ENCODE data around the gene ST8SIA4.

ST8SIA4 gene

GRCh38 chr5:100900142-100900795 is 2.8 kb downstream of the ST8SIA4 start:
- DNase-seq (ENCODE audit: low read depth): peak; percentile 19
- H3K9ac ChIP-seq (ENCODE audit: low read length): no peak overlapping the region
- H3K4me3 ChIP-seq (ENCODE audit: low read length): peak overlapping the region; percentile 79
- no peaks in the 10 kb centered on the region for H3K9me3 ChIP-seq (ENCODE audit: control insufficient read depth, low read length)
- peaks cover 36% of the 10 kb centered on the region for H3K27me3 ChIP-seq (replicated peaks; ENCODE audit: control insufficient read depth, insufficient read depth, low read length)
- no peaks in the 10 kb centered on the region for H3K36me3 ChIP-seq (ENCODE audit: control insufficient read depth, insufficient read depth, low read length, severe bottlenecking)
- H3K4me1 ChIP-seq (ENCODE audit: control insufficient read depth, insufficient read depth, low read length): peaks cover 41% of the 10 kb centered on the region

- no peak for DNase-seq (ENCODE audit: low read depth)
- H3K27me3 ChIP-seq (replicated peaks; ENCODE audit: control insufficient read depth, insufficient read depth, low read length): peaks cover 32% of the 10 kb centered on the region
- no peaks in the 10 kb centered on the region for H3K36me3 ChIP-seq (ENCODE audit: control insufficient read depth, insufficient read depth, low read length, severe bottlenecking)
- peaks cover 41% of the 10 kb centered on the region for H3K4me1 ChIP-seq (ENCODE audit: control insufficient read depth, insufficient read depth, low read length)
- H3K9me3 ChIP-seq (ENCODE audit: control insufficient read depth, low read length): no peaks in the 10 kb centered on the region
- no peak overlapping the region for H3K9ac ChIP-seq (ENCODE audit: low read length)
- H3K4me3 ChIP-seq (ENCODE audit: low read length): peak overlapping the region; percentile 79
Measured at GRCh38 chr5:100899675-100900074, 3.4 kb downstream of the ST8SIA4 start.

- Histone ChIP-seq H3K36me3 (ENCODE audit: control insufficient read depth, insufficient read depth, low read length, severe bottlenecking) (no peaks in the 10 kb centered on the region), H3K9me3 (ENCODE audit: control insufficient read depth, low read length) (no peaks in the 10 kb centered on the region), H3K27me3 (replicated peaks; ENCODE audit: control insufficient read depth, insufficient read depth, low read length) (peaks cover 25% of the 10 kb centered on the region), H3K4me3 (ENCODE audit: low read length) (no peak overlapping the region), H3K4me1 (ENCODE audit: control insufficient read depth, insufficient read depth, low read length) (peaks cover 39% of the 10 kb centered on the region), H3K9ac (ENCODE audit: low read length) (no peak overlapping the region)
- no peak for DNase-seq (ENCODE audit: low read depth)
Measured at GRCh38 chr5:100898504-100899346, 4.4 kb downstream of the ST8SIA4 start.

GRCh38 chr5:100896054-100896453 is 7.0 kb downstream of the ST8SIA4 start:
- H3K27me3 ChIP-seq (replicated peaks; ENCODE audit: control insufficient read depth, insufficient read depth, low read length): no peaks in the 10 kb centered on the region
- H3K4me3 ChIP-seq (ENCODE audit: low read length): no peak overlapping the region
- H3K36me3 ChIP-seq (ENCODE audit: control insufficient read depth, insufficient read depth, low read length, severe bottlenecking): no peaks in the 10 kb centered on the region

GRCh38 chr5:100890461-100891008 is 12.5 kb downstream of the ST8SIA4 start:
- Histone ChIP-seq H3K36me3 (ENCODE audit: control insufficient read depth, insufficient read depth, low read length, severe bottlenecking) (no peaks in the 10 kb centered on the region), H3K4me1 (ENCODE audit: control insufficient read depth, insufficient read depth, low read length) (no peaks in the 10 kb centered on the region), H3K9ac (ENCODE audit: low read length) (peak overlapping the region; percentile 52), H3K27me3 (replicated peaks; ENCODE audit: control insufficient read depth, insufficient read depth, low read length) (no peaks in the 10 kb centered on the region), H3K4me3 (ENCODE audit: low read length) (peak overlapping the region; percentile 68), H3K9me3 (ENCODE audit: control insufficient read depth, low read length) (no peaks in the 10 kb centered on the region)
- DNase-seq (ENCODE audit: low read depth): no peak

More at GRCh38 chr5:100896054-100896453, 7.0 kb downstream of the ST8SIA4 start:
- Histone ChIP-seq H3K9ac (ENCODE audit: low read length) (no peak overlapping the region), H3K9me3 (ENCODE audit: control insufficient read depth, low read length) (no peaks in the 10 kb centered on the region), H3K4me1 (ENCODE audit: control insufficient read depth, insufficient read depth, low read length) (peaks cover 20% of the 10 kb centered on the region)
- DNase-seq (ENCODE audit: low read depth): no peak

- DNase-seq (ENCODE audit: low read depth): no peak
- Histone ChIP-seq H3K9me3 (ENCODE audit: control insufficient read depth, low read length) (no peaks in the 10 kb centered on the region), H3K9ac (ENCODE audit: low read length) (peak overlapping the region; percentile 52), H3K27me3 (replicated peaks; ENCODE audit: control insufficient read depth, insufficient read depth, low read length) (no peaks in the 10 kb centered on the region), H3K36me3 (ENCODE audit: control insufficient read depth, insufficient read depth, low read length, severe bottlenecking) (no peaks in the 10 kb centered on the region), H3K4me3 (ENCODE audit: low read length) (peak overlapping the region; percentile 68), H3K4me1 (ENCODE audit: control insufficient read depth, insufficient read depth, low read length) (no peaks in the 10 kb centered on the region)
Measured at GRCh38 chr5:100889896-100890295, 13.2 kb downstream of the ST8SIA4 start.

- no peaks in the 10 kb centered on the region for H3K36me3 ChIP-seq (ENCODE audit: control insufficient read depth, insufficient read depth, low read length, severe bottlenecking)
- H3K27me3 ChIP-seq (replicated peaks; ENCODE audit: control insufficient read depth, insufficient read depth, low read length): no peaks in the 10 kb centered on the region
Measured at GRCh38 chr5:100889165-100889743, 13.8 kb downstream of the ST8SIA4 start.

GRCh38 chr5:100877274-100877673 is 25.8 kb downstream of the ST8SIA4 start:
- Histone ChIP-seq H3K9me3 (ENCODE audit: control insufficient read depth, low read length) (no peaks in the 10 kb centered on the region), H3K36me3 (ENCODE audit: control insufficient read depth, insufficient read depth, low read length, severe bottlenecking) (no peaks in the 10 kb centered on the region), H3K9ac (ENCODE audit: low read length) (no peak overlapping the region), H3K4me3 (ENCODE audit: low read length) (no peak overlapping the region), H3K4me1 (ENCODE audit: control insufficient read depth, insufficient read depth, low read length) (no peaks in the 10 kb centered on the region), H3K27me3 (replicated peaks; ENCODE audit: control insufficient read depth, insufficient read depth, low read length) (peaks cover 3% of the 10 kb centered on the region)
- no peak for DNase-seq (ENCODE audit: low read depth)

More at GRCh38 chr5:100889165-100889743, 13.8 kb downstream of the ST8SIA4 start:
- no peak overlapping the region for H3K9ac ChIP-seq (ENCODE audit: low read length)
- H3K9me3 ChIP-seq (ENCODE audit: control insufficient read depth, low read length): no peaks in the 10 kb centered on the region
- DNase-seq (ENCODE audit: low read depth): no peak
- no peaks in the 10 kb centered on the region for H3K4me1 ChIP-seq (ENCODE audit: control insufficient read depth, insufficient read depth, low read length)
- H3K4me3 ChIP-seq (ENCODE audit: low read length): no peak overlapping the region

- H3K4me1 ChIP-seq (ENCODE audit: control insufficient read depth, insufficient read depth, low read length): no peaks in the 10 kb centered on the region
- H3K4me3 ChIP-seq (ENCODE audit: low read length): no peak overlapping the region
- no peaks in the 10 kb centered on the region for H3K36me3 ChIP-seq (ENCODE audit: control insufficient read depth, insufficient read depth, low read length, severe bottlenecking)
- no peak overlapping the region for H3K9ac ChIP-seq (ENCODE audit: low read length)
- H3K27me3 ChIP-seq (replicated peaks; ENCODE audit: control insufficient read depth, insufficient read depth, low read length): no peaks in the 10 kb centered on the region
- H3K9me3 ChIP-seq (ENCODE audit: control insufficient read depth, low read length): no peaks in the 10 kb centered on the region
- DNase-seq (ENCODE audit: low read depth): no peak
Measured at GRCh38 chr5:100872408-100873190, 30.5 kb downstream of the ST8SIA4 start.

- Histone ChIP-seq H3K4me3 (ENCODE audit: low read length) (no peak overlapping the region), H3K4me1 (ENCODE audit: control insufficient read depth, insufficient read depth, low read length) (no peaks in the 10 kb centered on the region), H3K36me3 (ENCODE audit: control insufficient read depth, insufficient read depth, low read length, severe bottlenecking) (no peaks in the 10 kb centered on the region), H3K27me3 (replicated peaks; ENCODE audit: control insufficient read depth, insufficient read depth, low read length) (no peaks in the 10 kb centered on the region), H3K9ac (ENCODE audit: low read length) (no peak overlapping the region), H3K9me3 (ENCODE audit: control insufficient read depth, low read length) (no peaks in the 10 kb centered on the region)
- peak; percentile 1 for DNase-seq (ENCODE audit: low read depth)
Measured at GRCh38 chr5:100867039-100867562, 36.0 kb downstream of the ST8SIA4 start.
